GM23248 (cell line): ENCODE measurements around the gene OLR1.

ENCODE experiments used
- EZH2 ChIP-seq: fragments of 200-600 bp; sonication (generic); IDR thresholded peaks from 2 replicates; pipeline ENCODE4 v1.6.1; 2018; ENCODE audit warnings: antibody characterized with exemption, mild to moderate bottlenecking; ENCODE audit not compliant: insufficient read depth, poor library complexity, severe bottlenecking
- EZH2phosphoT487 ChIP-seq: fragments of 200-600 bp; sonication (generic); IDR thresholded peaks from 2 replicates; pipeline ENCODE4 v1.6.1; 2018; ENCODE audit warnings: antibody characterized with exemption, moderate library complexity, mild to moderate bottlenecking, low read depth; ENCODE audit not compliant: insufficient read depth

DNA sequence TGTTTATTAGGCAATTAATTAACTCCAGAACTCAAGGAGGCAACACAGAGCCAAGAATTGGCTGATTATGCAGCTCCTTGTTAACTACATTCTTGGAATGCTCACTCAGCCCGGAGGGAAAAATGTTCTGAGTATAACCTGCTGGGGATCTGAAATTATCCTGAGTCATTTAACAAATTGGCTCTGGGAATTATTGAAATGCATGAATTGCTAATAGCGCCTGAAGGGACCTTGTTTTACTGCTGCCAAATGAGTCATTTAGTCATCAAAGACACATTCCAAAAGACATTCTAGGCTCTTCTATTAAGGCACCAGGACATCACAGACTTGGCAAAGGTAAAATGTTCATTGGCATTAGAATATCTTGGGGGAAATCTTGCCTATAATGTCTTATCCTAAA lies 19.9 kb upstream of the OLR1 start:
- no peak for TF ChIP-seq EZH2
- TF ChIP-seq EZH2phosphoT487: 0 out of 2 replicates have a peak, but pooled peaks have one; percentile 36
